SK-N-MC (cell line): ENCODE measurements around the gene PLXDC2.

Experiments used
- EZH2 ChIP-seq: fragments of 200-600 bp; sonication (generic); IDR thresholded peaks from one replicate; pipeline ENCODE4 v1.6.1; 2017; ENCODE audit warnings: antibody characterized with exemption
- FOXP2 ChIP-seq: optimal IDR thresholded peaks from 2 replicates; pipeline ENCODE3; 2011; ENCODE audit warnings: mild to moderate bottlenecking, moderate library complexity; ENCODE audit not compliant: insufficient read depth; ENCODE audit errors: extremely low read length, control extremely low read depth
- POLR2AphosphoS5 ChIP-seq: IDR thresholded peaks from 2 replicates; pipeline ENCODE4 v1.6.1; 2012; ENCODE audit warnings: mild to moderate bottlenecking, low read depth, low read length, borderline replicate concordance

- no peak for TF ChIP-seq POLR2AphosphoS5
- no peak for TF ChIP-seq EZH2
- TF ChIP-seq FOXP2: no peak
These were observed 223.8 kb downstream of the PLXDC2 start for GRCh38 chr10:20040012-20040411.
